K562 (cell line): ENCODE results near the gene KRT24. TPM values are rescaled to one million over a fixed set of nuclear protein-coding genes. Genes with fewer than 3 reads are reported as not detected.

Experiments used
- ATAC-seq: fragments of 200-7000 bp; cut with Tn5 transposase; 3 replicates; pipeline ENCODE4 v1.9.1; 2020; ENCODE audit warnings: moderate library complexity
- BruUV-seq: library from RNA; stranded (reverse); fragments of 400-500 nt; replicated peaks from 2 replicates; lab custom pipeline; 2021; lab: Mats Ljungman, UMichigan
- CTCF ChIA-PET: fragments of 300-600 bp; formaldehyde crosslinking; extraction: SDS; loops from one replicate; lab custom pipeline; 2021; ENCODE audit warnings: low intra/inter-chr PET ratio; lab: Yijun Ruan, JAX
- POLR2A ChIA-PET: fragments of 300-600, 350-650 bp; sonication (Branson Sonifier 250); formaldehyde crosslinking; extraction: SDS; loops from one replicate; lab custom pipeline; 2021; ENCODE audit warnings: antibody characterized with exemption, inconsistent platforms; lab: Yijun Ruan, JAX
- DNase-seq, 4 experiments: peaks; one replicate each; pipeline versions ENCODE4 v3.0.0 to v3.0.0-alpha.2; 2011 to 2018; ENCODE audit warnings: low spot score in 3 of 4, mixed read lengths in 3 of 4; ENCODE audit errors: extremely low read depth in 1 of 4
- FAIRE-seq: peaks from 2 replicates; lab custom pipeline; 2011; peaks lifted over from hg19 to GRCh38; lab: Jason Lieb, UNC
- H2AFZ ChIP-seq: 2 replicates; pipeline ENCODE4 v1.6.0; 2011; ENCODE audit warnings: low read depth, low read length, control low read depth, inconsistent platforms
- H3K27ac ChIP-seq: fragments of 200-600 bp; 3 replicates; pipeline ENCODE4 v1.8.0; 2011; ENCODE audit warnings: low read depth, mild to moderate bottlenecking, control low read depth, inconsistent platforms, low read length, moderate library complexity, mixed read lengths; ENCODE audit errors: extremely low read depth
- H3K27me3 ChIP-seq, 2 experiments: fragments of 300-600 bp in 1 of 2; 2 replicates in 1 of 2; 3 replicates in 1 of 2; pipeline versions ENCODE4 v1.6.0 to v1.8.0; 2011; ENCODE audit warnings: inconsistent platforms in 2 of 2, low read length in 2 of 2, mild to moderate bottlenecking in 1 of 2, mixed read lengths in 1 of 2, moderate library complexity in 1 of 2; ENCODE audit not compliant: control insufficient read depth in 2 of 2, insufficient read depth in 2 of 2
- H3K36me3 ChIP-seq: fragments of 300-600 bp; 3 replicates; pipeline ENCODE4 v1.8.0; 2011; ENCODE audit warnings: mild to moderate bottlenecking, low read length, inconsistent platforms; ENCODE audit not compliant: control insufficient read depth, insufficient read depth
- H3K4me1 ChIP-seq, 2 experiments: fragments of 200-600 bp in 1 of 2; replicated peaks in 1 of 2; 2 replicates in 1 of 2; 3 replicates in 1 of 2; pipeline versions ENCODE4 v1.5.1 to v1.8.0; 2011; ENCODE audit warnings: inconsistent platforms in 2 of 2, low read length in 2 of 2, mild to moderate bottlenecking in 1 of 2, mixed read lengths in 1 of 2, moderate library complexity in 1 of 2; ENCODE audit not compliant: control insufficient read depth in 2 of 2, insufficient read depth in 2 of 2
- H3K4me2 ChIP-seq: 2 replicates; pipeline ENCODE4 v1.6.1; 2011; ENCODE audit warnings: low read length, control low read depth, inconsistent platforms, mixed read lengths; ENCODE audit not compliant: insufficient read depth
- H3K4me3 ChIP-seq: fragments of 200-600 bp; sonication (generic), shearing (Covaris generic); 2 replicates; pipeline ENCODE4 v1.5.1; 2016; ENCODE audit warnings: control low read depth, inconsistent platforms
- H3K79me2 ChIP-seq: fragments of 200-600 bp; 3 replicates; pipeline ENCODE4 v1.8.0; 2011; ENCODE audit warnings: low read length, inconsistent platforms; ENCODE audit not compliant: control insufficient read depth, insufficient read depth
- H3K9ac ChIP-seq, 2 experiments: 2 replicates each; pipeline versions ENCODE4 v1.6.0 to v1.6.1; 2011; ENCODE audit warnings: low read depth in 2 of 2, low read length in 2 of 2, control low read depth in 1 of 2, inconsistent platforms in 1 of 2, mild to moderate bottlenecking in 1 of 2, mixed read lengths in 1 of 2; ENCODE audit not compliant: insufficient read depth in 1 of 2
- H3K9me1 ChIP-seq: one replicate; pipeline ENCODE4 v1.6.0; 2011; ENCODE audit warnings: inconsistent platforms, mild to moderate bottlenecking, low read length, moderate library complexity; ENCODE audit not compliant: control insufficient read depth, insufficient read depth
- H3K9me3 ChIP-seq: replicated peaks from 2 replicates; pipeline ENCODE4 v1.5.1; 2011; ENCODE audit warnings: low read depth, low read length, inconsistent platforms; ENCODE audit not compliant: control insufficient read depth, insufficient read depth
- H4K20me1 ChIP-seq: replicated peaks from 2 replicates; pipeline ENCODE4 v1.6.1; 2011; ENCODE audit warnings: low read length, inconsistent platforms, mixed read lengths; ENCODE audit not compliant: control insufficient read depth, insufficient read depth
- CHAMP1 ChIP-seq: fragments of 450-650 bp; IDR thresholded peaks from 2 replicates; pipeline ENCODE4 v1.6.1; 2016; ENCODE audit warnings: mild to moderate bottlenecking
- HMGN3 ChIP-seq: IDR thresholded peaks from 2 replicates; pipeline ENCODE4 v1.6.1; 2011; ENCODE audit warnings: borderline replicate concordance, low read depth, mild to moderate bottlenecking, mixed read lengths, low read length; ENCODE audit not compliant: insufficient read length; ENCODE audit errors: extremely low read depth
- JUNB ChIP-seq: fragments of 450-650 bp; formaldehyde crosslinking; conservative IDR thresholded peaks from 2 replicates; pipeline ENCODE4 v1.4.0; 2020; ENCODE audit warnings: mild to moderate bottlenecking
- MAFG ChIP-seq: fragments of 450-650 bp; conservative IDR thresholded peaks from 2 replicates; pipeline ENCODE4 v1.6.1; 2016; ENCODE audit warnings: missing genetic modification characterization, missing compliant biosample characterization
- RAD51 ChIP-seq: fragments of 450-650 bp; IDR thresholded peaks from 2 replicates; pipeline ENCODE4 v1.7.1; 2016; ENCODE audit warnings: low read depth, mild to moderate bottlenecking, borderline replicate concordance
- RCOR1 ChIP-seq, 2 experiments: IDR thresholded peaks; 2 replicates each; pipeline ENCODE4 v1.6.1; 2012; ENCODE audit warnings: low read depth in 2 of 2, low read length in 2 of 2, borderline replicate concordance in 1 of 2, improper control_type of control experiment in 1 of 2
- SPI1 ChIP-seq: IDR thresholded peaks from 2 replicates; pipeline ENCODE4 v1.6.1; 2011; ENCODE audit warnings: low read depth, low read length, control low read depth, borderline replicate concordance
- SRSF3 ChIP-seq: fragments of 200-400 bp; formaldehyde crosslinking; IDR thresholded peaks from 2 replicates; pipeline ENCODE4 v1.6.1; 2016; ENCODE audit warnings: mild to moderate bottlenecking, low read length, moderate library complexity; ENCODE audit not compliant: insufficient read depth
- TRIM24 ChIP-seq, 2 experiments: fragments of 450-650 bp; IDR thresholded peaks; 2 replicates each; pipeline ENCODE4 v1.6.1; 2016
- U2AF2 ChIP-seq: fragments of 200-400 bp; formaldehyde crosslinking; optimal IDR thresholded peaks from 2 replicates; pipeline ENCODE3; 2017; ENCODE audit warnings: low read depth, mild to moderate bottlenecking, low read length
- ZBTB1 ChIP-seq: sonication (generic); formaldehyde crosslinking; IDR thresholded peaks from 2 replicates; pipeline ENCODE4 v1.8.1; 2023; ENCODE audit warnings: missing genetic modification reagents, low read depth, mild to moderate bottlenecking, borderline replicate concordance
- ZNF12 ChIP-seq: sonication (generic); formaldehyde crosslinking; IDR thresholded peaks from 2 replicates; pipeline ENCODE4 v1.4.0; 2020; ENCODE audit warnings: mild to moderate bottlenecking, missing genetic modification reagents
- ZNF121 ChIP-seq: sonication (generic); formaldehyde crosslinking; conservative IDR thresholded peaks from 2 replicates; pipeline ENCODE4 v1.8.0; 2022; ENCODE audit warnings: missing genetic modification reagents
- ZNF23 ChIP-seq: fragments of 250-450 bp; sonication (Bioruptor Pico); IDR thresholded peaks from 2 replicates; pipeline ENCODE4 v1.4.0; 2020; ENCODE audit warnings: mild to moderate bottlenecking
- ZNF695 ChIP-seq: fragments of 450-650 bp; formaldehyde crosslinking; IDR thresholded peaks from 2 replicates; pipeline ENCODE4 v1.4.0; 2020; ENCODE audit warnings: mild to moderate bottlenecking, moderate library complexity
- ZSCAN32 ChIP-seq: fragments of 450-650 bp; formaldehyde crosslinking; IDR thresholded peaks from 2 replicates; pipeline ENCODE4 v1.4.0; 2020; ENCODE audit warnings: mild to moderate bottlenecking, moderate library complexity
- WGBS: fragments of 100-300 bp; shearing (Covaris generic); methylation state at CpG from one replicate; pipeline ENCODE4 v1.1.6; 2016; ENCODE audit warnings: low coverage, mixed read lengths; ENCODE audit not compliant: insufficient coverage; ENCODE audit errors: missing lambda C conversion rate; 5-methylcytosine and 5-hydroxymethylcytosine counted together
- in situ Hi-C: fragments of 300-500 bp; cut with MboI; formaldehyde crosslinking; loops from 4 replicates; pipeline ENCODE4 v1.15.0; 2018; ENCODE audit warnings: inconsistent platforms, mixed read lengths
- intact Hi-C: fragments of 100-400 bp; cut with micrococcal nuclease; formaldehyde crosslinking; loops from 2 replicates; pipeline ENCODE4 v1.14.2; 2022
- polyA plus RNA-seq, 8 experiments: library from polyadenylated mRNA; depleted of rRNA in 4 of 8; stranded (reverse) in 5 of 8; unstranded in 3 of 8; fragments of >200 nt; fragmentation: Nextera tagmentation in 2 of 8; fragmentation: Illumina TruSeq in 1 of 8; extraction: Ambion mirVana in 2 of 8; extraction: Trizol in 1 of 8; gene quantifications; 2 replicates each; pipeline versions ENCODE4 v1.2.1 to v1.2.3, GENCODE V29; 2011 to 2014; ENCODE audit warnings: inconsistent platforms in 1 of 8, missing spikeins in 1 of 8
- total RNA-seq, 7 experiments: library from RNA; depleted of rRNA in 6 of 7; stranded (reverse); fragments of >200 nt in 6 of 7; fragmentation: Illumina TruSeq in 2 of 7; extraction: Trizol in 2 of 7; gene quantifications; 2 replicates each; pipeline versions ENCODE4 v1.2.1 to v1.2.3, GENCODE V29; 2011 to 2021; ENCODE audit warnings: low replicate concordance in 1 of 7
- TF ChIP-seq, protein P1 (sequence below): fragments of 250-450 bp; sonication (Bioruptor Pico); IDR thresholded peaks from 2 replicates; pipeline ENCODE4 v1.8.0; 2021; ENCODE audit warnings: moderate library complexity, mild to moderate bottlenecking, inconsistent platforms
- TF ChIP-seq, protein P2 (sequence below): sonication (generic); formaldehyde crosslinking; IDR thresholded peaks from 2 replicates; pipeline ENCODE4 v1.8.1; 2023; ENCODE audit warnings: mild to moderate bottlenecking, missing genetic modification reagents

Gene KRT24
- total and polyA plus RNA-seq, 9 of the 15 experiments (the other 6 are each of a cell fraction or from before 2014, with no cell fraction given) = not detected

DNA sequence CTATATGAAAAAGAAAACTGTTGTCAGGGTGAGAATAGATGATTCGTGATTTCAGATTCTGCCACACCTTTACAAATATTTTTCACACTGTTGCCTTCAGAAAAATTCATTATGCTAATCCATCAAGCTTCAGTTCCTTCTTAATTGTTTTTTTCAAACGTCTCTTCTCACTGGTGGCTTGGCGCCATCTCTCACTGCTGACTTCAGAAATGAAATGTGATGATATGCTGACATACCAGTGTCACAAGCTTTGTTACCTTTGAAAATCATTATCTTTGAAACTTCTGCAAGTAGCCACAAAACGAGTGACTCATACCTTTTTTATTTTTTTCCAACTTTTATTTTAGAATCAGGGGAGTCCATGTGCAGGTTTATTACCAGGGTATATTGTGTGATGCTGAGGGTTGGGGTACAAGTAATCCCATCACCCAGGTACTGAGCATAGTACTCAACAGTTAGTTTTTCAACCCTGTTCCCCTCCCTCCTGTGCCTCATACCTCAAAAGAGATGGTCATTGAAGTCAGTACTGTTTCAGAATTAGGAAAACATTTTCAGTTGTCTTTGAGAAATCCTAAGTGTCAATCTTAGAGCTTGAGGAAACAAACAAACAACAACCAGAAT, 24.5 kb downstream of the KRT24 start (continued):
- TF ChIP-seq CHAMP1 (no peak), JUNB (CRISPR knock-in tag) (no peak), HMGN3 (no peak), ZNF121 (CRISPR knock-in tag) (no peak), ZNF12 (no peak), SPI1 (no peak)
- TF ChIP-seq, protein P1, sequence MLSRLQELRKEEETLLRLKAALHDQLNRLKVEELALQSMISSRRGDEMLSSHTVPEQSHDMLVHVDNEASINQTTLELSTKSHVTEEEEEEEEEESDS = no peak

- Histone ChIP-seq H3K9me1 (no peaks in the 10 kb centered on the region), H3K4me1 (no peaks in the 10 kb centered on the region), H3K9ac (no peak overlapping the region), H3K27ac (no peak overlapping the region), H4K20me1 (no peaks in the 10 kb centered on the region), H3K4me3 (no peak overlapping the region), H3K9me3 (no peaks in the 10 kb centered on the region), H3K4me2 (no peak overlapping the region), H3K27me3 (peaks cover 27 to 38% of the 10 kb centered on the region in 2 experiments), H3K79me2 (no peaks in the 10 kb centered on the region), H3K36me3 (no peaks in the 10 kb centered on the region), H2AFZ (no peak overlapping the region)
- in situ Hi-C loops = no loop called here
- DNase-seq (no peak), FAIRE-seq (no peak), ATAC-seq (no peak)
- ChIA-PET POLR2A (interaction anchor here (1.1 kb wide), 1 partner anchor 8 kb away, joined by 4 read pairs; no protein-coding TSS in a partner anchor), CTCF (no interaction called here)
- WGBS = 9% methylated on average over 4 of the region's 4 CpGs
- BruUV-seq = no TSS peak
- no peak for TF ChIP-seq U2AF2
- TF ChIP-seq ZNF695 = no peak
- no peak for TF ChIP-seq SRSF3
- TF ChIP-seq MAFG (tag) = no peak
- TF ChIP-seq, protein P2, sequence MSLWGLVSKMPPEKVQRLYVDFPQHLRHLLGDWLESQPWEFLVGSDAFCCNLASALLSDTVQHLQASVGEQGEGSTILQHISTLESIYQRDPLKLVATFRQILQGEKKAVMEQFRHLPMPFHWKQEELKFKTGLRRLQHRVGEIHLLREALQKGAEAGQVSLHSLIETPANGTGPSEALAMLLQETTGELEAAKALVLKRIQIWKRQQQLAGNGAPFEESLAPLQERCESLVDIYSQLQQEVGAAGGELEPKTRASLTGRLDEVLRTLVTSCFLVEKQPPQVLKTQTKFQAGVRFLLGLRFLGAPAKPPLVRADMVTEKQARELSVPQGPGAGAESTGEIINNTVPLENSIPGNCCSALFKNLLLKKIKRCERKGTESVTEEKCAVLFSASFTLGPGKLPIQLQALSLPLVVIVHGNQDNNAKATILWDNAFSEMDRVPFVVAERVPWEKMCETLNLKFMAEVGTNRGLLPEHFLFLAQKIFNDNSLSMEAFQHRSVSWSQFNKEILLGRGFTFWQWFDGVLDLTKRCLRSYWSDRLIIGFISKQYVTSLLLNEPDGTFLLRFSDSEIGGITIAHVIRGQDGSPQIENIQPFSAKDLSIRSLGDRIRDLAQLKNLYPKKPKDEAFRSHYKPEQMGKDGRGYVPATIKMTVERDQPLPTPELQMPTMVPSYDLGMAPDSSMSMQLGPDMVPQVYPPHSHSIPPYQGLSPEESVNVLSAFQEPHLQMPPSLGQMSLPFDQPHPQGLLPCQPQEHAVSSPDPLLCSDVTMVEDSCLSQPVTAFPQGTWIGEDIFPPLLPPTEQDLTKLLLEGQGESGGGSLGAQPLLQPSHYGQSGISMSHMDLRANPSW (CRISPR knock-in tag) = no peak
- TF ChIP-seq RCOR1 (IDR thresholded peaks at IDR 0.05; ENCODE audit: borderline replicate concordance in 1 of 2, low read depth in 2 of 2, low read length in 2 of 2) = no peak
- no peak for TF ChIP-seq RAD51
- no peak for TF ChIP-seq ZNF23 (CRISPR knock-in tag)
- no peak for TF ChIP-seq TRIM24 (IDR thresholded peaks at IDR 0.05)
- no peak for TF ChIP-seq ZSCAN32 (CRISPR knock-in tag)
- TF ChIP-seq ZBTB1 (CRISPR knock-in tag) = no peak
- intact Hi-C loops = no loop called here
Observed at GRCh38 chr17:40675905-40676304, 27.6 kb downstream of the KRT24 start.
